Aorta (tissue), 5 donors: ENCODE results near the gene CUX1. TPM values are rescaled to one million over a fixed set of nuclear protein-coding genes. Genes with fewer than 3 reads are reported as not detected.

Experiments
- ATAC-seq: fragments of 200-7000 bp; cut with Tn5 transposase; one replicate; pipeline ENCODE4 v1.9.1; 2022; ENCODE audit warnings: moderate library complexity; ENCODE audit not compliant: low FRiP score
- DNase-seq, 2 donors: peaks; one replicate each; pipeline ENCODE4 v3.0.0-alpha.2; 2020
- H3K27ac ChIP-seq, 2 donors: one replicate each; pipeline ENCODE4 v1.5.1; 2013; ENCODE audit warnings: low read length in 2 of 2, mild to moderate bottlenecking in 2 of 2, moderate library complexity in 2 of 2, control low read depth in 1 of 2, inconsistent platforms in 1 of 2, low read depth in 1 of 2
- H3K27me3 ChIP-seq, 2 donors: one replicate each; pipeline ENCODE4 v1.6.1; 2013; ENCODE audit warnings: control low read depth in 1 of 2, low read length in 1 of 2, mild to moderate bottlenecking in 1 of 2, moderate library complexity in 1 of 2; ENCODE audit not compliant: insufficient read depth in 2 of 2, control insufficient read depth in 1 of 2
- H3K36me3 ChIP-seq, 2 donors: one replicate each; pipeline ENCODE4 v1.6.1; 2013; ENCODE audit warnings: control low read depth in 1 of 2, low read length in 1 of 2, mild to moderate bottlenecking in 1 of 2; ENCODE audit not compliant: insufficient read depth in 2 of 2, control insufficient read depth in 1 of 2
- H3K4me1 ChIP-seq, 2 donors: one replicate each; pipeline ENCODE4 v1.6.1; 2013; ENCODE audit warnings: low read length in 2 of 2, control low read depth in 1 of 2, mild to moderate bottlenecking in 1 of 2, moderate library complexity in 1 of 2; ENCODE audit not compliant: insufficient read depth in 2 of 2, control insufficient read depth in 1 of 2
- H3K4me3 ChIP-seq, 2 donors: one replicate each; pipeline ENCODE4 v1.5.1; 2013; ENCODE audit warnings: low read length in 2 of 2, control low read depth in 1 of 2, mild to moderate bottlenecking in 1 of 2
- H3K9me3 ChIP-seq: one replicate; pipeline ENCODE4 v1.6.1; 2013; ENCODE audit warnings: mild to moderate bottlenecking, low read length; ENCODE audit not compliant: control insufficient read depth
- WGBS, 2 donors: extraction: QIAGEN DNeasy Blood & Tissue Kit; methylation state at CpG; one replicate each; pipeline ENCODE4 v1.1.7; 2013; 5-methylcytosine and 5-hydroxymethylcytosine counted together
- intact Hi-C, 2 donors: fragments of 100-400 bp; cut with DNase I; formaldehyde crosslinking; loops; one replicate each; pipeline versions ENCODE4 v1.14.2 to v1.15.0; 2022
- polyA plus RNA-seq, 2 donors: library from polyadenylated mRNA; stranded (reverse); fragments of 200-250 nt; gene quantifications; one replicate each; pipeline ENCODE4 v1.2.3, GENCODE V29; 2013
- total RNA-seq, 2 donors: library from RNA; stranded (reverse); fragmentation: NEBNext Ultra II Directional; extraction: Animal tissue kit (Norgen Biotek cat#: 25700); gene quantifications; one replicate each; pipeline ENCODE4 v1.2.1, GENCODE V29; 2021
- donor health status: healthy with polysubstance abuse.
- donor health status: Bipolar disorder and iron deficiency.
- donor health status: DM: no; HTN: no; CAD: no.
- donor health status: DM: no; HTN: no; CAD: no.
- donor health status: DM: yes; HTN: yes; CAD: no.

CUX1 gene
- total and polyA plus RNA-seq, 4 donors, result 51.6 to 159 (median 94.1) TPM

- intact Hi-C loops, result loop anchor here in 1 of 2 donors (10.0 kb wide), 1 partner anchor 669 kb away; no protein-coding TSS in a partner anchor
Measured at GRCh38 chr7:102253066-102253972, 435.9 kb downstream of the CUX1 start.

GRCh38 chr7:102253973-102254370, 436.5 kb downstream of the CUX1 start:
- H3K36me3 ChIP-seq, result peaks cover 0 to 2% of the 10 kb centered on the region in 2 donors
- H3K4me1 ChIP-seq, result no peaks in the 10 kb centered on the region
- ATAC-seq (no peak), DNase-seq (no peak)
- H3K9me3 ChIP-seq, result no peaks in the 10 kb centered on the region
- no peaks in the 10 kb centered on the region for H3K27me3 ChIP-seq
- intact Hi-C loops, result loop anchor here in 1 of 2 donors (10.0 kb wide), 1 partner anchor 669 kb away; no protein-coding TSS in a partner anchor
- WGBS, 2 donors, result 88 to 91% methylated on average over 13 of the region's 13 CpGs
- H3K4me3 ChIP-seq, result no peak overlapping the region
- no peak overlapping the region for H3K27ac ChIP-seq

More at GRCh38 chr7:102253066-102253972, 435.9 kb downstream of the CUX1 start:
- Histone ChIP-seq H3K4me1 (no peaks in the 10 kb centered on the region), H3K36me3 (peaks cover 0 to 2% of the 10 kb centered on the region in 2 donors), H3K27ac (no peak overlapping the region), H3K27me3 (no peaks in the 10 kb centered on the region), H3K4me3 (no peak overlapping the region), H3K9me3 (no peaks in the 10 kb centered on the region)
- WGBS, 2 donors, result 91 to 92% methylated on average over 19 of the region's 19 CpGs
- ATAC-seq, result no peak
- no peak for DNase-seq

- intact Hi-C loops, result loop anchor here in 1 of 2 donors (10.0 kb wide), 1 partner anchor 670 kb away; no protein-coding TSS in a partner anchor
- no peaks in the 10 kb centered on the region for H3K27me3 ChIP-seq
- H3K4me1 ChIP-seq, result no peaks in the 10 kb centered on the region
- 89 to 94% methylated on average over 8 of the region's 8 CpGs for whole genome bisulfite sequencing, 2 donors
- H3K4me3 ChIP-seq, result no peak overlapping the region
- DNase-seq, result no peak
- no peak overlapping the region for H3K27ac ChIP-seq
- no peaks in the 10 kb centered on the region for H3K9me3 ChIP-seq
- H3K36me3 ChIP-seq, result peaks cover 0 to 2% of the 10 kb centered on the region in 2 donors
- ATAC-seq, result no peak
Measured at GRCh38 chr7:102254521-102254920, 437.1 kb downstream of the CUX1 start.

GRCh38 chr7:102255501-102255900, 438.1 kb downstream of the CUX1 start:
- no peak for ATAC-seq
- no peak overlapping the region for H3K4me3 ChIP-seq
- no peaks in the 10 kb centered on the region for H3K9me3 ChIP-seq
- intact Hi-C loops, result loop anchor here in 1 of 2 donors (10.0 kb wide), 1 partner anchor 671 kb away; no protein-coding TSS in a partner anchor
- no peaks in the 10 kb centered on the region for H3K4me1 ChIP-seq
- no peak overlapping the region for H3K27ac ChIP-seq
- no peaks in the 10 kb centered on the region for H3K36me3 ChIP-seq
- no peaks in the 10 kb centered on the region for H3K27me3 ChIP-seq
- 87 to 93% methylated on average over 7 of the region's 7 CpGs for WGBS, 2 donors
- DNase-seq, result no peak

GRCh38 chr7:102255916-102256315, 438.5 kb downstream of the CUX1 start:
- intact Hi-C loops, result loop anchor here in 1 of 2 donors (10.0 kb wide), 1 partner anchor 671 kb away; no protein-coding TSS in a partner anchor
- Histone ChIP-seq H3K4me1 (no peaks in the 10 kb centered on the region), H3K27me3 (no peaks in the 10 kb centered on the region)

GRCh38 chr7:102258073-102258748, 440.8 kb downstream of the CUX1 start:
- no peaks in the 10 kb centered on the region for H3K4me1 ChIP-seq
- ATAC-seq (no peak), DNase-seq (no peak)
- H3K36me3 ChIP-seq, result no peaks in the 10 kb centered on the region
- no peak overlapping the region for H3K4me3 ChIP-seq
- H3K27me3 ChIP-seq, result no peaks in the 10 kb centered on the region
- intact Hi-C loops, result loop anchor here in 1 of 2 donors (10.0 kb wide), 1 partner anchor 673 kb away; no protein-coding TSS in a partner anchor
- 92 to 93% methylated on average over 25 of the region's 25 CpGs for WGBS, 2 donors
- no peaks in the 10 kb centered on the region for H3K9me3 ChIP-seq
- no peak overlapping the region for H3K27ac ChIP-seq

More at GRCh38 chr7:102255916-102256315, 438.5 kb downstream of the CUX1 start:
- Histone ChIP-seq H3K36me3 (no peaks in the 10 kb centered on the region), H3K27ac (no peak overlapping the region), H3K4me3 (no peak overlapping the region), H3K9me3 (no peaks in the 10 kb centered on the region)
- WGBS, 2 donors, result 91 to 92% methylated on average over 15 of the region's 15 CpGs
- ATAC-seq (no peak), DNase-seq (no peak)

GRCh38 chr7:102258749-102259107, 441.3 kb downstream of the CUX1 start:
- intact Hi-C loops, result loop anchor here in 1 of 2 donors (10.0 kb wide), 1 partner anchor 674 kb away; no protein-coding TSS in a partner anchor
- Histone ChIP-seq H3K36me3 (no peaks in the 10 kb centered on the region), H3K4me3 (no peak overlapping the region), H3K27me3 (no peaks in the 10 kb centered on the region), H3K9me3 (no peaks in the 10 kb centered on the region), H3K27ac (no peak overlapping the region), H3K4me1 (no peaks in the 10 kb centered on the region)
- DNase-seq (no peak), ATAC-seq (no peak)
- WGBS, 2 donors, result 79 to 84% methylated on average over 12 of the region's 12 CpGs

GRCh38 chr7:102260856-102261255, 443.4 kb downstream of the CUX1 start:
- Histone ChIP-seq H3K27me3 (no peaks in the 10 kb centered on the region), H3K4me1 (no peaks in the 10 kb centered on the region), H3K9me3 (no peaks in the 10 kb centered on the region), H3K36me3 (no peaks in the 10 kb centered on the region), H3K27ac (no peak overlapping the region), H3K4me3 (no peak overlapping the region)
- WGBS, 2 donors, result 38 to 39% methylated on average over 9 of the region's 9 CpGs
- intact Hi-C loops, result no loop called here
- no peak for DNase-seq
- no peak for ATAC-seq
